OCI-LY7 (cell line): Measurements from ENCODE around the gene TAF1C.

Experiments
- CTCF ChIP-seq: fragments of 200-600 bp; sonication (generic); conservative IDR thresholded peaks from 2 replicates; pipeline ENCODE4 v1.5.1; 2014; ENCODE audit warnings: mild to moderate bottlenecking, antibody characterized with exemption, low read length, moderate library complexity, mixed read lengths
- EZH2phosphoT487 ChIP-seq: fragments of 200-600 bp; sonication (generic); IDR thresholded peaks from 2 replicates; pipeline ENCODE4 v1.6.1; 2018; ENCODE audit warnings: low read depth, borderline replicate concordance, mild to moderate bottlenecking, mixed run types, antibody characterized with exemption, low read length, moderate library complexity, mixed read lengths

GRCh38 chr16:84229471-84229870 is 42.6 kb upstream of the TAF1C start:
- TF ChIP-seq CTCF (no peak), EZH2phosphoT487 (no peak)
